GM19043 (cell line): ENCODE results near the gene SLC38A10.

Experiments used
- ATAC-seq: cut with Tn5 transposase; IDR thresholded peaks from one replicate; pipeline ENCODE4 v1.9.1; 2021; ENCODE audit warnings: low read depth; ENCODE audit not compliant: unreplicated experiment

Gene SLC38A10

DNA sequence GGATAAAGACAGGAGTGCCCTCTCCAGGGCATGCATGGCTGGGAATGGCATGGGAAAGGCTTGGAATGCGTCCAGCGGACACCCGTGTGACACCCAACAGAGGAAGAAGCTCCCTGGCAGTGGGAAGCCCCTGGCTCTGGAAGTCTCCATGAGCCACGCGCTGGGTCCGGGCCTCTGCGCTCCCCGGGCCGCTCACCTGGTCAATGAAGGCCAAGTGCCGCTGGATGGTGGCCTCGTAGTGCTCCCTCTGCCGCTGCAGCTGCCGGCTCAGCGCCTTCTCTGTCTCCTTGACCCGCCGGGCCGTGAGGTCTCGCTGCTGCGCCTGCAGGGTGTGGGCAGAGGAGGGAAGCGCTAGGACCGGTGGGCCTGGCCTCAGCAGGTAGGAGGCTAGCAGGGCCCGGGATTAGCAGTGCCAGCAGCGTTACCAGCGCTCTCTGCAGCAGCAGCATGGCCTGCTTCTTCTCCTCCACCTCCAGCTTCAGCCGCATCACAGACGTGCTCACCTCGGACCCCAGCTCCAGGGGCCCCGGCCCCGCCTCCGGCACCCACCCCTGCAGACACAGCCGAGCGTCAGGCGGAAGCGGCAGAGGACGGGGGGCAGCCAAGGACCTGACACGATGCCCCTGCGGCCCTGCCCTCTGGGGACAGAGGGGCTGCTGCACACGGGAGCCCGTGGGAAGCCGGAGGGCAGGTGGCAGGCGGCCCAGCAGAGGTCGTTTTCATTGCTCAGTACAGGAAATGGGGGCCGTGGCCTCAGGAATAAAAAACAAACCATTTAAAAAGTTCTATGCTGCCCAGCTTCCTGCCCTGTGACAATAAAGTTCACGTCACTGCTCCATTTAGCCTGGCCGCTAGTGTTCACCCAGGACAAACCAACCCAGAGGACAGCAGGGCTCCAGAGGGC lies 98.3 kb downstream of the SLC38A10 start:
- ATAC-seq: no peak

DNA sequence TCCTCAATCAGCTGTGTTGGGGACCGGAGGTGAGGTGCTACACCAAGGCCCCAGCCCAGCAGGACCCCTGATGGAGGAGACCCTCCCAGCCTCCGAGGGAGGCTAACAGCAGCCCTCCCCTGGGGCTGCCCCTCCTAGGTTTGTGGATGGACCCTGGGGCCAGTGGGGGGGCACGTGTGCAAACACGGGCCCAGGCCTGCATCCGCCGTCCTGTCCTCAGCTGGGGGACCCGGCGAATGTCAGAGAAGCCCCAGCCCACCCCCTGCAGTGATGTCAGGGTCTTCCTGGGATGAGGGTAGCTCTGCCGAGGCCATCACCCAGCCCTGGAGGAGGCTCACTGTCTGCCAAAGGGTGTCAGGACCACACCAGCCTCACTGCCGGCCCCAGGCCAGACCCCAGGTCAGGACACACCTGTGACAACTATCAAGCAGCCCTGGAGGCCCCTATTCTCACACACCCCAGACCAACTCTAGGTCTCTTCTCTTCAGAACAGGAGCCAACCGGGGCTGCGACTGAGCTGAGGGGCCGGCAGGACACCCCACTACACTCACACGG lies 99.1 kb downstream of the SLC38A10 start:
- no peak for ATAC-seq
